Ishikawa (cell line): ENCODE results near the gene DENND11.

ENCODE experiments used
- CREB1 ChIP-seq: IDR thresholded peaks from 2 replicates; pipeline ENCODE4 v1.6.1; 2012; ENCODE audit warnings: low read depth
- EP300 ChIP-seq: IDR thresholded peaks from 2 replicates; pipeline ENCODE4 v1.6.1; 2012; ENCODE audit warnings: borderline replicate concordance
- RAD21 ChIP-seq: IDR thresholded peaks from 2 replicates; pipeline ENCODE4 v1.6.1; 2012; ENCODE audit warnings: low read depth
- TCF12 ChIP-seq: IDR thresholded peaks from 2 replicates; pipeline ENCODE4 v1.6.1; 2012; ENCODE audit warnings: low read depth
- USF1 ChIP-seq: IDR thresholded peaks from 2 replicates; pipeline ENCODE4 v1.6.1; 2012
- YY1 ChIP-seq: IDR thresholded peaks from 2 replicates; pipeline ENCODE4 v1.6.1; 2012; ENCODE audit warnings: low read depth

- TF ChIP-seq YY1 = no peak
- TF ChIP-seq TCF12 = no peak
- no peak for TF ChIP-seq CREB1
- no peak for TF ChIP-seq RAD21
- TF ChIP-seq USF1 = no peak
- no peak for TF ChIP-seq EP300
These were observed at the start of gene DENND11 for GRCh38 chr7:141702047-141702567.
